HG03432 (cell line): ENCODE results near the gene APOL6.
"Not testable (repeated sequence)": the region's sequence is repeated elsewhere in the genome, so short reads cannot be mapped to it uniquely, and the experiment has no call there.

Experiments
- ATAC-seq: cut with Tn5 transposase; IDR thresholded peaks from one replicate; pipeline ENCODE4 v1.9.1; 2021; ENCODE audit warnings: mild to moderate bottlenecking, moderate library complexity; ENCODE audit not compliant: unreplicated experiment

APOL6 gene

DNA sequence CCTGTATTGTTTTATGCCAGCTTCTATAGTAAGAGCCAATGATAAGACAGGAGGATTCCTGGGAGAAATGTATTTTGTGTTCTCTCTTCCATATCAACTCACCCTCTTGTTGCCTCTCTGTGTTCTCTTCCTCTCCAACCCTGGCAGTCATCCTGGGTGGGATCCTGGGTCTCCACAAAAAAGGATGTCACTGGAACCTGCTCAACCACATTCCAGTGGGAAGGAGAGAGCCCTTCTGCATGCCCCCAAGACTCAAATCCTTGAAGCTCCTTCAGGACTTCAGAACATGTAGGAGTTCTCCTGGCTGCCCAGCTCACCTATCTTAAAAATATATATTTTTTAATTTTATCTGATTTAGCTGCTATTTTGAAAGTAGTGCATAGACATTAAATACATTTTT is 26.1 kb downstream of the APOL6 start:
- ATAC-seq, result no peak

DNA sequence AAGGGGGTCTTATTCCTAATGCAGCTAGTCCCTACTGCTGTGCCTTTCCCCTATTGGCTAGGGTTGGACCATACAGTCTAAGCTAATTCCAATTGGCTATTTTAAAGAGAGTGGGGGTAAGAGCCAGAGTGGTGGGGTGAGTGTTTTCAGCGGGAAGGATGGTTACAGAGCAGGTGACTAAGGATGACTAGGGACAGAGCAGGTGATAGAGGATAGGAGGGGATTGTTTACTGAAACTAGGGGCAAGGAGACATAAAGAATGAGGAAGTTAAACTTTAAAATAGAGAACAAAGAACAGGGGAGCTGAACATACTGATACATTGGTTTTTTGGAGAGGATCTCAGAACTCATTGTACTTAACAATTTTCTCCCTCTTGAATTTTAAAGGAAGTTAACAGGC is 27.8 kb downstream of the APOL6 start:
- ATAC-seq, result not testable (repeated sequence)

DNA sequence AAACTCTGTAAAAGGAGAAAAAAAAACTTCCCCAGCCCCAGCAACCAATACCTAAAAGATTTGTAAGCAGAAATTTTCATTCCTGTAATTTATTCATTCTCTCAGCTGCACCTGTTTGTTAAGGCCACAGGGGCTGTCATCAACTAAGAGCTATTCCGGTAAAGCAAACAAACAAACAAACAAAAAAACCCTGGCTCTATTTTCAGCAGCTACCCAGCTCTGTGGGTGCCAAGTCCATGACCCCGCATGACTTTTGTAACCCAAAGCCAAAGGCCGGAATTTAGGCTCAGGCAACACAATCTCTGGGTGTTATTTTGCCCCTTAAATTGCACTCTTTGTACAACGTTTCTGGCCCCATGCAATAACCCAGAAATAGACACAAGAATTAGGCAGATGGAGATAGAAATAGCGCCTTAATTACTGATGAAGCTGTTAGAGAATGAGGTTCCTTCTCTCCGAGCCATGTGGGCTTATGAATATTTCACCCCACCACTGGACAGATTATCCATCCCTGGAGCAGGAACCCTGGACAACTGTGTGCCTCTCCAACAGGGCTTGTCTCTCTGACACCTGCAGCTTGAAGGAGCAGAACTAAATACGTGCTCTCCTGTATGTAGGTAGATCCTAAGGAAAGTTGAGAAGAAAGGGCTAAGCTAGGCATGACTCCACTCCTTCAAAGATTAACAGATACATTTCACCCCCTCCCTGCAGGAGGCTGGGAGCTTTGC is 29.4 kb downstream of the APOL6 start:
- no peak for ATAC-seq

- ATAC-seq, result no peak
Observed at GRCh38 chr22:35678836-35679235, 30.6 kb downstream of the APOL6 start.

GRCh38 chr22:35679492-35679891 is 31.2 kb downstream of the APOL6 start:
- ATAC-seq, result not testable (repeated sequence)

DNA sequence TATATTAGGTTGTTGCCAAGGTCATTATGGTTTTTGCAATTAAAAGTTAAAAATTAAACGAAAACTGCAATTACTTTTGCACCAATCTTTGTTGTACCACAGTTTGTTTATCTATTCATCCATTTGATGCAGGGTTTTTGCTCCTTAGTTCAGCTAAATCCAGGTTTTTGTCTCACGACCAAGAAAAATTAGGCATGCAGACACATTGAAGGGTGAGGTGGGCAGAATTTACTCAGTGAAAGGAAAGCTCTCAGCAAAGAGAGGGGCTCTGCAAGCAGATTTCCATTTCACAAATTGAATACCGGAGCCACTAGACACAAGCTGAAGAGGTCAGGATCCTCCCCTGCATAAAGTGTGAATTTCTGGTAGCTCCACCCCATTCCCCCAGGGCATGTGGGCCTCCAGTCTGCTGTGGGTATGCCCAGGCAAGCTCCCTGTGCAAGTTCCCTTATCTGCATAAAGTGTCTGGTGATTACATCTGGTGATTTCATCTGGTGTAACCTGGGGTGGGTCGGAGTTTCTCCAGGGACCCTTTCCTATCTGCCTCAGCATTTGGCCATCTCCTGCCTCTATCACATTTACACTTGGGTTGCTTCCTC is 33.3 kb downstream of the APOL6 start:
- ATAC-seq, result no peak

DNA sequence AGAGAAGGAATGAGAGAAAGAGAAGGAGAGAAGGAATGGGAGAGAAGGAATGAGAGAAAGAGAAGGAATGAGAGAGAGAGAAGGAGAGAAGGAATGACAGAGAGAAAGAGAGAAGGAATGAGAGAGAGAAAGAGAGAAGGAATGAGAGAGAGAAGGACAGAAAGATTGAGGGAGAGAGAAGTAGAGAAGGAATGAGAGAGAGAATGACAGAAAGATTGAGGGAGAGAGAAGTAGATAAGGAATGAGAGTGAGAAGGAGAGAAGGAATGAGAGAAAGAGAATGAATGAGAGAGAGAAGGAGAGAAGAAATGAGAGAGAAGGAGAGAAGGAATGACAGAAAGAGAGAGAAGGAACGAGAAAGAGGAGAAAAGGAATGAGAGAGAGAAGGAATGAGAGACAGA is 35.3 kb downstream of the APOL6 start:
- no peak for ATAC-seq

DNA sequence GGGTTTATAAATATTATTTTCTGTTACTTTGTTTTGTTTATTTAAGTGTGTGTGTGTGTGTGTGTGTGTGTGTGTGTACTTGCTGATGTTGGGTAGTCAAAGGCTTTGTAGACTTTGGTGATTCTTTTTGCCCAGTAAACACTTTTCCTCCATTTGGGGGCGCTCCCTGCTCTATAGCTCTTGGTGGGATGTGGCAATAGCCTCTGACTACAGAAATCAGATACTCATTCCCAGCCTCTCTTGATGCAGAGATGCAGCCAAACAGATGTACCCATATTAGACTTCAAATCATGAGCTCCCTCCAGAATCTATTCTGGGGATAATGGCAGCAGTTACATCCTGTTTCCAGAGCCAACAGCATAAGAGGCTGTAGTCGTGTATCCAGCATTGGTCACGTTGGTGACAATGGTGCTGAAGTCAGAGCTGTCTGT is 36.0 kb downstream of the APOL6 start:
- no peak for ATAC-seq

DNA sequence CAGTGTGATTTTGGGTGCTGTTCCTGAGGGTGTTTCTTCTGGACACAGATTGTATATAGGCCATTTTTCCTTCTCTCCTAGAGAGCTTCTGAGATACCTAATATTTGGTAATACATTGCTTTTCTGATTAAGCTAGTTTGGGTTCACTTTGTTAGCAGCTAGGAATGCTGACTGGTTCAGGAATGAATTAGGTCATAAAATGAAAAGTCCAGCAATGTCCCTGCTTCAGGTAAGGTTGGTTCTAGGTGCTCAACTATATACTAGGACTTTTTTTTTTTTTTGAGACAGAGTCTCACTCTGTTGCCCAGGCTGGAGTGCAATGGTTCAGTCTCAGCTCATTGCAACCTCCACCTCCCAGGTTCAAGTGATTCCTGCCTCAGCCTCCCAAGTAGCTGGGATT is 36.5 kb downstream of the APOL6 start:
- ATAC-seq, result no peak

GRCh38 chr22:35685731-35686130 is 37.5 kb downstream of the APOL6 start:
- ATAC-seq, result no peak

- ATAC-seq, result no peak
Observed at GRCh38 chr22:35686298-35686697, 38.1 kb downstream of the APOL6 start.

DNA sequence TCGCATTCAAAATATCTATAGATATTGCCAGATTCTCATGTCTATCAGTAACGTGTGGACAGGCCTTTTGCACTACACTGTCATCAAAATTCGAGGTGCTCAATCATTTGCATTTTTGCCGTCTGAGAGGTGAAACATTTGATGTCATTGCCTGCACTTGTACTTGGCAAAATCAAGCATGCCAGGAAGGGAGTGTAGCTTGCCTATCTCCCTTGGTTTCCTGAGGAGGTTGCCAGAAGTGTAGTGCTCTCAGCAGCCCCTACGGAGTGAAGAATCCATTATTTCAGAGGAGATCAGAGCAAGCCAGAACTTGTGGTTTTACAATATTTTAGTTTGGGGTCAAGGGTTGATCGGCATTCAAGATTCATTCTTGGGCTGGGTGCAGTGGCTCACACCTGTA is 39.2 kb downstream of the APOL6 start:
- ATAC-seq, result no peak

DNA sequence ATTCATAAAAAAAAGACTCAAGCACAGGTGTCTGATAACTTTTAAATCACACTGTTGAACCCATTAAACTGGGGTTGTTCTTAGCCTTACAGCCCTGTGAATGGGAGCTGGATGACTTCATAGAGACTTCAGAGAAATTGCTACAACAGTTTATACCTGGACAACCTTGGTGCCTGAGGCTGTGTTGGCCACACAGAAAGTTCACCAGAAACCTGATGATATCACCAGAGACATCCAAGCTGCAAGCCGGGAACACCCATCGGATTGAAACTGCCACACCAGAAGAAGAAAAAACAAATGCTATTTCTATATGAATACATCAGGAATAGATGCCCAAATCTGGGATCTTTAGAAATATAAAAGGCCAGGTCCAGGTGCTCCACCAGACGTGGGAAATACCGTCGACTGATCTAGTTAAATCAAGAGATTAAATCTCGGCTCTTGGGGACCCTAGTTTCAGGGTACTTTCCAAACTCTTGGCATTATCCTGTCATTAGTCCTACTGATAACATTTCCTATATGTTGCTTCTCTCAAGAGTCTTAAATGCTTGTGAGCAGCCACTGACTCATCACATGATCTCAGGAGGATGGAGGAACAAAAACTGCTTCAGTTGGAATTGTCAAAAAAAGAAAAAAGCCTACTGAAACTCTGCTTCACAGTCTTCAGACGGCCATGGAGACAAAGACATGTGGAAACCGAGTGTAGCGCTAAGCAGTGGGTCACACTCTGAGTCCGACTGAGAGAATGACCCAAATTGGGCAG is 40.8 kb downstream of the APOL6 start:
- ATAC-seq, result no peak

- ATAC-seq, result no peak
Observed at GRCh38 chr22:35690001-35690400, 41.8 kb downstream of the APOL6 start.

DNA sequence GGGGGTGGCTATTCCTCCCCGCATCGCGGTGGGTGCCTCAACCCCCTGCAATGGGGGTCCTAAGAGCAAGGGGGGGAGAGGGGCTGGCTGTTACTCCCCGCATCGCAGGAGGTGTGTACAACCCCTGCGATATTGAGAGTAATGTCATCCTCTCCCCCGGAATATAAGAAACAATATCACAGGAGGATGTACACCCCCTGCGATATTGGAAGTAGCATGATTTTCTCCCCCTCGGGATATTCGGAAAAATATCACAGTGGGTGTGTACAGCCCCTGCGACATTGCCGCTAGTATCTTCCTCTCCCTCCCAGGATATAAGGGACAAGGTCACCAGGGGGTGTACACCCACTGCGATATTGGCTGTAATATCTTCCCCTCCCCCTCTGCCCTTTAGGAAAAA is 47.0 kb downstream of the APOL6 start:
- ATAC-seq, result no peak

- ATAC-seq, result no peak
Observed at GRCh38 chr22:35697142-35697541, 48.9 kb downstream of the APOL6 start.

GRCh38 chr22:35699852-35700251 is 51.6 kb downstream of the APOL6 start:
- ATAC-seq, result not testable (repeated sequence)

DNA sequence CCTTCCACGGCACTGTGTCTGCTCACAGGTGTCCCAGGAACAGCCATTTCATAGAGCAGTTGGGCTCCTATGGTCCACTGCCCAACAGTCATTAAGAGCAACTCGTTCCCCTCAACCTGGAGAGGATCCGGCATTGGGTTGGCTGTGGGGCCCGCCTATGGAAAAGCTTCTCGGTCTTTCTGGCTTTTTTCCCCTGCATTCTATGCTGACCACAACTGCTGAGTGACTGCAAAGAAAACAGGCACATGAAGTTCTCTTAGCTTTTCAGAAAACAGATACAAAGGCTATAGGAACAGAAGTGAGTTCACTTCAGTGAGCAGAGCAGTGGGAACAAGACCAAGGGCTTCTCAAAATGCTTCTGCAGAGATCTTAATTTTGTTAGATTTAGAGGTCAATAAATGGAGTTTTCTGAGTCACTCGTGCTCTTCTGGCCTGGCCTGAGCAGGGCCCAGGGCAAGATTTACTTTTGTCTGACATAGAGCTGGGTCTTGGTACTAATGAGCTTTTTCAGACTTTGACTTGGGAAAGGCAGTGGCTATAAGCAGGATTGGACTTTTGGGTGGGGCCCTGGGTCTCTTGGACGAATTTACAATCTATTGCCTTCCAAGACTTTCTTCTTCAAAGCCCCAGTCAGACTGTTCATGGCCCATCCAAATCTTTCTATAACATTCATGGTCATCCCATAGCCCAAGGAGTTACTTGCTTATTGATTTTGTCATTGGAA is 55.8 kb downstream of the APOL6 start:
- no peak for ATAC-seq

- no peak for ATAC-seq
Observed at GRCh38 chr22:35705141-35705540, 56.9 kb downstream of the APOL6 start.

GRCh38 chr22:35708453-35708852 is 60.2 kb downstream of the APOL6 start:
- ATAC-seq, result no peak

DNA sequence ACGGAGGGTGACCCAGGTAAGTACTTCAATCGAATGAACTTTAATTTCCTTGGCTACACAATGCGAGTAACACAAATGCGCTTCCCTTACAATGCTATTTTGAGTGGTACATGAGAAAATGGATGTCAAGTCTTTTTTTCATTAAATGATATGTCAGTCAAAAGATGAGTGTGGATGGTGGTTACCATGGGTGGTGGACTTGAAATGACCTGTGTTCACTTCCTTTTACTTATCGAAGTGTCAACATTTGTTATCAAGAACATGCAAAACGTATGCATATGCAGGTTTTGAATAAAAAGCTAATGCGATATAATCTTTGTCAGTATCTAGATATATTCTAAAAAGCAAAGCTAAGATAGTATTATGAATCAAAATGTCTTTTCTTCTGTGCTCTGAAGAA is 60.7 kb downstream of the APOL6 start:
- no peak for ATAC-seq
